ENCODE results near the gene KDM4C.

The KDM4C gene

DNA sequence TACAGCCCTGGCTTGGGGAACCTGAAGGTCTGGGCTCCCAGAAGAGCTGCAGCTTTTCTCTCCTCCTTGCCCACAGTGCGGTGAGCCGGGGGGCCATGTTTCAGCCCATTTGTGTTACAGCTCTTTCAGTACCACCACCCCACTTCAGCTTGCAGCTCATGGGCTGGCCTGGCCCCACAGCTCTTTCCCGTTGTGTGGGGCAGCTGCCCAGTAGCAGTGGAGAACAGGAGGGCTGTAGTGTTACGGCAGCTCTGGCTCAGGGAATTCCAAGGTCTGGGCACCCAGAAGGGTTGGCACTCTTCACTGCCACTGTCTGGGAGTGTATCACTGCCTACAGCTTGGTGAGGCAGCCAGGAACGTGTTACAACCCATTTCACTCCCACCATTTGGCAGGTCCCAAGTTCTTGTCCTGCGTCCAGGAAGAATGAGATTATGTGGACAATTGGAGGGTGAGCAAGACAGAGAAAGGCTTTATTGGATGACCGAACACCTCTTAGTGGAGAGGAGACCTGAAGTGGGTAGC, 390.5 kb downstream of the KDM4C start:
- DNase-seq = no peak

DNA sequence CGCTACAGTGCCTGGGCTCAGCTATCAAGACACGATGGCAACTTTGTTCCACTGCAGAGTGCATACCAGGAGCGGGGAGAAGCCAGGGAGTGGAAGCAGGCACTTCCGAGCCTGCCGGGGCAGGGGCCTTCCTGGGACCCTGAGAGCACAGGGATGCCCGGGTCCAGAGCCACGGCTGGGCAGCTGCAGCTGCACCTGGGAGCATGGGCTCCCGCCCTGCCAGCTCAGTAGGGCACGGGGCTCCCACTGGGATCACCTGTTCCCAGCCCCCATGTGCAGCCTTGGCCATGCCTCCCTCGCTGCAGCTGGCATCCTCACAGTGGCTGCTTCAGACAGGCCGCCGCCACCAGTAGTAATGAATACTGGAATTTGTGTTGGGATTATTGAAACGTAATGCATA, 391.5 kb downstream of the KDM4C start:
- no peak for DNase-seq

DNA sequence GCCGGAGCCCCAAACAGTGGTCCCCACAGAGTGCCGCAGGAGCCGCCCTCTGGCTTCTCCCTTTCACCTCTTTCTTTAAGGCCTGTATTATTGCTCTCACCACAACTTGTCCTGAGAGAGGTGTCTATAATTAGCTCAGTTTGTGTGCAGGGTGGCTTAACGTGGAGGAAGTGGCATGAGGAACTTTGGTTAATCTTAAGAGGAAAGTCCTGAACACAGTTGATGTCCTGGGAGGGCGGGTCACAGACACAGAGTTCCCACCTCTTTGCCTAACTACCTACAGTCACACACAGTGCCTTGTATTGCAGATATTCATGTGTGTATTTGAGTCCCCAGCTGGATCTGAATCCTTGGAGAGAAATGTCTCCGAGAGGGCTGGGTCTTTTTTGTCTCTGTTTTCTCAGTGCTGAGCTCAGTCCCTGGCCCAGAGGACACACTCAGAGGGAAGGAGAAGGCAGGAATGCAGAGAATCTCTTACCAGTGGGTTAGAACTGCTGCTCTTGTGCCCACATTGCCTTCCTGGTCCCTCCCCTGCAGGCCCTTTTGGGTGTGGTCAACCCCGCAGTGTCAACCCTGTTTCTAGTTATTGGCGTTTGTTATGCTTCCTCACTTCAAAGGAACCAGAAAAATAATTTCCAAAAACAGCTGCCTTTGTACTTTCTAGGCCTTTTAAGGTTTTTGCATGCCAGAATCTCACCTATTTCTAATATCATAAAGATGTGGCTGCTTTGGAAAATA, 392.5 kb downstream of the KDM4C start:
- no peak for DNase-seq

DNA sequence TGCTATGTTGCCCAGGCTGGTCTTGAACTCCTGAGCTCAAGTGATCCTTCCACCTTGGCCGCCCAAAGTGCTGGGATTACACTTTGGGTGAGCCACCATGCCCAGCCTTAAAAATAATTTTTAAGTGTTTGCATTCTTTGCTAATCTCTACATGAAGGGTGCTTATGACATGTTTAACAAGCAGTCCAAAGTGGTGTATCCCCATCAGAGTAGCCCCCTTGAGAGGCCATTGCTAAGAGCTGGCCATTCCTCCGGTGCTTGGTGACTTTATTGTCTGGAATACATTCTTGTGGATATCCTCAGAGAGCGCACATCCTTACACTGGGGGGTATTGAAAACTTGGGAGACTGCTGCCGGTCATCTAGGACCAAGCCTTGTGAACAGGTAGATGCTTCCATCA, 395.4 kb downstream of the KDM4C start:
- DNase-seq = no peak

DNA sequence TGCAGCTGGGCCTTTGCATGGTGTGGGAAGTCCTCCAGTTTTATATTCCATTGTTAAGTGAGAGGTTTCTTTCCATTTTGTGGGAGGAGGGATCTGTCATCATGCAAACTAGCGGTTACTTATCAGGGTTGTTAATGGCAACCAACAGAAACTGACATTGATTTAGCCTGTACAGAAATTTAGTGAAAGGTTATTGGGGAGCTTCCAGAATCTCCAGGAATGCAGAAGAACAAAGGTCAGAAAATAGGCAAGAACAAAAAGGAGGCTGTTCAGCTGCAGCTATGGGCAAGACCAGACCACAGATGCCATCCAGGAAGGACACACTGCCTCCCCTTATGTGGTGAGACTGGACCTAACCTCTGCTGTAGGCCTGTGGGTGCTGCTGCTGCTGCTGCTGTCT, 395.8 kb downstream of the KDM4C start:
- DNase-seq = no peak

DNA sequence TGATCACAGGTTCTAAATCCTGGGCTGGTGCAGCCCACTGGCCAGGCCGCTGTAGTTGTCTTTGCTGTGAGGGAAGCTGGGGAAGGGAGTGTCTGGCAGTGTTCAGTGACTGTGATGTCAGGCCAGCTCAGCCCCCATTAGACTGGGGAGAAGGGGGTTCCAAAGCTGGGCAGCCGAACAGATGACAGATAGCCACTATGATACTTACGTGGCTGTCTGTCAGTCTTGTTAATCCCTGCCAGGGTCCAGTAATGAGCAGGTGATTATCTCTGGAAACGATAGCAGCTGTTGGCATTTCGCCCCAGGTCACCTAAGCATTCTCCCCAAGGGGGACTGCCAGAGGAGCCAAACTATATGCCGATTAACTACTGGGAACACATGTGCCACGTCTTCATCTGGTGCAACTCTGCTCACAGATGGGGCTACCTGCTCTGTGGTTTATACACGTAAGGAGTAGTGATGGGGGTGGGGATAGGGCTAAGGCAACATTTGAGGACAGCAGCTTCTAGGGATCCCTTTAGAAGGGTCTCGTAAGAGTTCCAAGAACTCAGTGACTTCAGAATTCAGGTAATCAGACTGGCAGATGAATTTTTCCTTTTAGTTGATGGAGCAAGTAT, 396.3 kb downstream of the KDM4C start:
- no peak for DNase-seq

DNA sequence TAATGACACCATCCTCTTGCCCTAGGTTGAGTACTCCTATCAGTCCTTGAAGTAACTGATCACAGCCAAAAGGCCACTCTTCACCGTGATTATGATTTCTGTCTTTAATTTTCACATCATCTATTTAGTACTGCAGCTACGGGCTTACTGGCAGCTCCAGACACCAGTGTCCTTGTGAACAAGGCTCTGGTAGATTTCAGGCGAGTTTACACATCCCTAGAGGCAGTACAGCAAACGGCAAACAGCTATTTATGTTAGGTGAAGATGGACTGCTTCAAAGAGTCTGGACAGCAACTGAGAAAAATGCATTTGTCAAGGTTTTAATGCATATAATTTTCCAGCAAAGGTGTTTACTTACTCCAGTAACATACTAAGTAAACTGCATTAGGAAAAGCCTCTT, 396.9 kb downstream of the KDM4C start:
- DNase-seq = no peak

DNA sequence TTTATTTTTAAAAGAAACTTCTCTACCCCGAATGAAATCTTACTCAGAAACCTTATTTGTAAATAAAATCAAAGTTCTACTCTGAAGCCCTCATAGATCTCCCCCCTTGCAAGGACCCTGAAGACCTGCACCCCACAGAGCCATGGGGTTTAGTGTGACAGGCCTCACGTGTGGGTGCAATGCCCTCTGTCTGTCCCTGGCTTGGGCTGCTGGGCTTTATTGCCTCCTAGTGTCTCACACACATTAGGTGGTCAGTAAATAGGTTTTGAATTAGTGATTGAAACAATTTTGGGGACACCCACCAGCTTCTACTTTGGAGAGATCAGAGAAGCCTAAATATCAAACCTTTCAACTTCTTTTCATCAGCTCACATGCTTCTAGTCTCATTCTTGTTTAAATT, 403.7 kb downstream of the KDM4C start:
- no peak for DNase-seq

DNA sequence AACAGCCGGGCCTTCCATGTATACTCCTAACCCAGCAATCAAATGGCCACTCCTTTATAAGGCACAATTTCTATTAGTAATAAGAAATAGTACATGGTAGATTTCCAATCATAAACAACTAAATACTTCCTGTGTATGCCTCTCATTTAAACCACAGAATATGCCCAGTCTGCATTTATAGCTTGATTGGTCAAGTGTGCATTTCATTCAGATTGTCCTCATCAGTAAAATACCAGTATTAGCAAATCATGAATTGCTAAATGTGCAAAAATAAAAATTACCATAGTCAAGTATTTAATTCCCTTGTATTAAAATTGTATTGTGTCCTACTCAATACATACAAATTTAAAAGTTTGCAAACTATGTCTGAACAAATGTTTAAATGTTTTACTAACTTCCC, 406.2 kb downstream of the KDM4C start:
- DNase-seq = no peak

DNA sequence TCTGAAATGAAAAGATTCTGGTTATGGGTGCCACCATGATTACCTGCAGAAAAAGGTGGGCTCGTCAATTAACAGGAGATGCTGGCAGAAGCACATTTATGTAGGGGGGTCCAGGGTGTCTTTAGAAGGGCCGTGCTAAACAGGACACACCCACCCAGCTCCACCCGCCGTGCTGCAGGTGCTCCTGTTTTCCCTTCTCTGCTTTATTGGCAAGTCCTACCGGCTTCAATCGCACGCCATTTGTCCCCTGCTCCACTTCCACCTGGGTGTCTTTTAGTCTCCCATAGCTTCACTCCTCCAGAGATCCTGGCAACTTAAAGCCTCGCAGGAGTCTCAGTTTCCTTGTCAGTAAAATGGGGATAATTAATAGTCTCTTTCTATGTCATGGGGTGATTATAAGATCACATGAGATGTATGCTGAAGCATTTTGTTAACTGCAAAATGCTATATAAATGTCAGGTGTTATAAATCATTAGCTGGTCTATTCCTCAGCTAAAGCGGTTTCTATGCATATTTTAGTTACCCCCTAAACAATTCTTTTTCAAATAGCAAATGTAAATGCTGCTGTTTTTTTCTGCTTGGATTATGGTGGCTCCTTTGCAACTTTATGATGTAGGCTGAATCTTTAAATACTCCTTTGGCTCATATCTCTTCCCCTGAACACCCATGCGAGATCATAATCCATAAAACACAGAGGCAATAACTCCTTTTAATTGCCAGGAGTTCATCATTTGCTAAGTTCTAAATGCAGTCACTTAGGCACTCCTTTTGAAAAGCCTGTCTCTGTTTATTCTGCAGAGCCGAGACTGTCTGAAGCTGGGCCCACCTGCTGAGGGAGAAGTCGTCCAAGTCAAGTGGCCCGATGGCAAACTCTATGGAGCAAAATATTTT, 406.9 kb downstream of the KDM4C start:
- no peak for DNase-seq

DNA sequence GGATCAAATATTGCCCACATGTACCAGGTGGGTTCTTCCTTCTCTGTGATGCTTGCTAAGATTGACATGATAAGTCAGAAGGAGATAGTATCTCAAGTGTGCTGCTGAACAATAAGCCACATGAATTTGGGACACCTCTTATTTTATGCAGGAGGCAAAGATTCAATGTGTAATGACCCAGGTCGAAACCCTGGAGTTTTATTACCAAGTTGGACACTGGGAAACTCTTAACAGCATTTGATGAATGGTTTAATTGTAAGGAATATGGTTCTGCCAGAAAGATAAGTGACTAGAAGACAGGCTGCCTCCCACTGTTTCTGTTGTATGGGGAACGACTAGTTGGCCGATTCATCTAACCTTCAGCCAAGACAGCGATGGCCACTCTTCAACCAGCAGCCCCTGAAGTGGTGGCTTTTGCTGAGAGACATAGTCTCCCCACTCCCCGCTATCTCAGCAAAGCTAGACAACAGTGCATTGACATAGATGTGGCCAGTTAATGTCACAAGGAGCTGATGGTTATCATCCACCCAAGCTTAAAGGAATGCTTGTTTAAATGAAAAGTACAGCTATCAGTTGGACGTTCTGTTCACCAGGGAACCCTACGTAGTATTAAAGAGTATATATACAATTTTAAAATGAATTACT, 407.7 kb downstream of the KDM4C start:
- no peak for DNase-seq

DNA sequence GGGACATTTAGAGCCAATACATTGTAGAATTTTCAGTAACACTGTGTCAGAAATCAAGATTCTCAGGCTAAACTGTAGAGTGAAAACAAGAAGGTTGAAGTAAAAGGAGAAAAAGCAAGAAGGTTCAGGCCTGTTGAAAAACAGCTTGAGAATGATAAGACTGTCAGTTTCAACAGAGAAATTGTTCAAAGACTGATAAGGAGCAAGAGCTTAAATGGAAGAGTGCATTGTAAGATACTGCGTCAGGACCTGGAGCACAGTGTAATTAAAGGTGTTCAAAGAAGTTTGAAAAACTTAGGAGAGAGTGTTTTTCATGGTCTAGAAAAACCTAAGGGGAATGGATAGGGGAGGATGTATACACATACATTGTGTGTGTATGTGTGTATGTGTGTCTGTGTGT, 408.3 kb downstream of the KDM4C start:
- DNase-seq = no peak

DNA sequence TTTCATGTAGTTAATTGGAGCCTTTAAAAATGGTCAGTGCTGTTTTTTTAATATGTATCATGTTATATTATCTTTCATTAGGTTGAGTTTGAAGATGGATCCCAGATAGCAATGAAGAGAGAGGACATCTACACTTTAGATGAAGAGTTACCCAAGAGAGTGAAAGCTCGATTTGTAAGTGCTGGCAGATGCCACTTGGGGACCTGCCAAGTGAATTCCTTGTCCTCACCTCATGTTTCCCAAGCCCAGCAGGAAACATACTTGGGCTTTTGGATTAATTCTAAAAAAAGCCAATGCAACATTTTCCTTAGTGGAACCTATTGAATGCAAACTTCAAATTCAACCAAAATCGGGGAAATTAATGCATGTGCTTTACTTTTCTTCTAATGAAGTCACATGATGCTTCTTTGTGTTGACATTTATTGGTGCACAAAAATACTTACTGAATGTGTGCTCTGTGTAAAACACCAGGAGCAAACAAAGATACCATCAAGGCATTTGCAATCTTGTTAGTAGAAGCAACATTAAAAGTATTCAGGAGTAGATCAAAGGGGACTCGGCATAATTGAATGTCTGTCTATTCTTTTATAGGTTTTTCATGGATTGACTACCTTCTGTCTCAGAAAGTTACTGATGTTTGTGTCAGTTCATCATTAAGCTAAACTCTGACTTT, 412.1 kb downstream of the KDM4C start:
- DNase-seq = no peak

DNA sequence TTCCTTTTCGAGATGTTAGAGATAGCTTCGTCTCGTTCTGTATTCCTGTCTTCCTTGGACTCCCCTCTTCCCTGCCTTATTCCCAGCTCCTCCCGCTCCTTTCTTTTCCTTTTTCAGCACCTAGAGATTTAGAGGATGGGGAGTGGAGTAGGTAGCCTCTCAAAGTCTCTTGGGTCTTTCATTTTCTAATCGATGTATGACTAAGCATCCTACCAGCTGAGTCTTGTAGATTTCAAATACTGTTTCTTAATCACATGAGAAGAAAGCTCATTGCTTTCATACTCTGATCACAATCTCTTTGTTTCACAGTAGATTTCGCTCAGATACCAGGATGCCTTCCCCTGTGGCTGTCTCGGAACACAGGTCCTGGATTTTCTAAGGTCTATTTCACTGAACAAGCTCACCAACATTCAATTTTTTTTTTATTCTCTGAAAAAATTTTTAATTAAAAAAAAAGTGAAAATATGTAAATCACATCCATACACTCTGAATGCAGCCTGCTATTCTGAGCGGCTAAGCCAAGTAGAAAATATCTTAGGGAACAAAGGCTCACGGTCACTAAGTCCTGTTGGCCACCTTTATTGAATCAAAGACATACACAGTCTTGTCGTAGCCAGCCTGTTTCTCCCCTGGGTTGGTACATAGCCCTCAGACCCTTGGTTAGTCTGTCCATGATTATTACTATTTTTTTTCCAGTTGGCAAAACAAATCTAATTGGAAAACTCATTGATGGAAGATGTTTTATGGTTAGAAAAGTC, 413.8 kb downstream of the KDM4C start:
- DNase-seq = no peak

DNA sequence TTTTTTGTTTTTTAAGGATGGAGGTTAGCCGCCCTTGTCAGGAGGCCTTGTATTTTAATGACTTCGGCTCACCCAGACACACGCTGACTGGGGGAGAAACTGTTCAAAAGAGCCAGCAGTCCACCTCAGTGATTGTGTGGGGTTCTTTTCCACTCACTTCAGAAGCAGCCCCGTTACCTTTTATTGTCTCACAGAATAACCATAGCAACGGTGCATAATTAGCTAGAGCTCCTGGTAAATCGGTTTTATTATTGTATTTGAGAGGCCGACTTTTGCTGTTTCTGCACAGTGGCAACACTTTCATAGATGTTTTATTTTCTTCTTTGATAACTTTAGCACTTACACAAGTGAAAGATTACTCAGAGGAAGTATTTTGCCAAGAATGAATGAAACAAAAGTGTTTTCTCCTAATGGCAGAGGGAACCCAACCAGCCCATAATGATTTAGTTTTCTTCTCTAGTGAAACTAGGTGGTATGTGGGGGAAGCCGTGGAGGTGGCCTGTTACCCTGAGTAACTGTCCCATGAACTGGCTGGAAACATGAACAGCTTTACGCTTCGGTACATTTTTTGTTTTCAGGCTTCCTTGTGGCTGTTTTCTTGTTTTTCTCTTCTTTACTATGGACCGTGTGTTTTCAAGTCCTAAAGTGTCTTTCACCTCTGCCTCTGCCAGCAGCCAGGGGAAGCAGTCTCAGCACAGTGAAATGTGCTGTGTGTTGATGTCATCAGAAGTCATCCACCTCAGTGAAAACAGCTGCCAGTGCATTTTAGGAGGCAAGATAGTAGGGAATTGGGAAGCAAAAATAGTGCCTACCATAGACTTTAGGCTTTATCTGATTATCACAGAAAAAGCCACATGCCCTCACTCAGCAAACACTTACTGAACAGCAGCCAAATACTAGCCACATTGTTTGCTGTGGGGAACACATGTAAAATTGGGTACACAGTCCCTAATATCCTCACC, 414.7 kb downstream of the KDM4C start:
- DNase-seq = no peak

DNA sequence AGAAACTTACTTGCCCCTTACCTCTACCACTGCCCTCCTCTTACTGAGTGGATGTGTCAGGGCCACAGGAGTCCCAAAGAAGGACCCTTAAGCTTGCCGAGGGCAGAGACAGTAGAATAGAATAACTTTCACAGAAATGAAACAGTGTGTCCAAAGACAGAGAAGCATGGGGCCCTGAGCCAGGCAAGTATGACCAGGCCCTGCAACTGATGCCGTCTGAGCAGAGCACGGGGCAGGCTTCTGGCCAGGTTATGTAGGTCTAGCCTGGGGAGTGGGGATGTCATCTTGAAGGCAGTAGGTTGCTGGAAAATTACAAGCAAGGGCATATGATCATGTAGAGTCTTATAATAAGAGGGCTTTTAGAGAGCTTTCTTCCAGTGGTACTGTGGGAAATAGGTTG, 415.4 kb downstream of the KDM4C start:
- DNase-seq = no peak

DNA sequence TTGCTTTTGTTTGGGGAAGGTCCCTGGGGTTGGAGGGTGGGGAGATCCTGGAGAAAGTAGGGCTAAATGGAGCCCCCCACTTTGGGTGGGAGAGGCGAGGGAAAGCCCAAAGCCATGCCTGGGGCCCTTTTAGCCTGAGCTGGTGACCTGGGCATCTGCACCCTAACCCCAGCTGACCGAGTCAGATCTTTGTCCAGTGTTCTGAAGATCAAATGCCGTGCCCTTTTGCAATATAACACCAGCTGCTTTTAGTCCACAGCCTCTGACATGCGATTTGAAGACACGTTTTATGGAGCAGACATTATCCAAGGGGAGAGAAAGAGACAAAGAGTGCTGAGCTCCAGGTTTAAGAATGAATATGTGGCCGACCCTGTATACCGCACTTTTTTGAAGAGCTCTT, 416.5 kb downstream of the KDM4C start:
- no peak for DNase-seq

DNA sequence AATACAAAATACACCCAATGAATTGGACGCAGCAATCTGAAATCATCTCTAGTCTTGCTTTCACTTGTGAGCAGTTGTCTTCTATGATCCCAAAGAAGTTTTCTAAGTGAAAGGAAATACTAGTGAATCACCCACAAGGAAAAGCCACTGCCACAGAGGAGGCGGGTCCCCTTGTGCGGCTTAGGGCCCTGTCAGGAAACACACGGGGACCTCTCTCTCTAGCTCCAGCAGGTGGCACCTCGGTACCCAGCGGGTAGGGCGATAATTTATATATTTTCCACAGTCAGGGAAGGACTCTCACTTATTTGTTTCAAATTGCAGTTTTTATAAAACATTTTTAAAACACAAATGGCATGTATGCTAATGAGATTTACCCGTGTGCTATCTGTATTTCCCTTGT, 417.1 kb downstream of the KDM4C start:
- no peak for DNase-seq

DNA sequence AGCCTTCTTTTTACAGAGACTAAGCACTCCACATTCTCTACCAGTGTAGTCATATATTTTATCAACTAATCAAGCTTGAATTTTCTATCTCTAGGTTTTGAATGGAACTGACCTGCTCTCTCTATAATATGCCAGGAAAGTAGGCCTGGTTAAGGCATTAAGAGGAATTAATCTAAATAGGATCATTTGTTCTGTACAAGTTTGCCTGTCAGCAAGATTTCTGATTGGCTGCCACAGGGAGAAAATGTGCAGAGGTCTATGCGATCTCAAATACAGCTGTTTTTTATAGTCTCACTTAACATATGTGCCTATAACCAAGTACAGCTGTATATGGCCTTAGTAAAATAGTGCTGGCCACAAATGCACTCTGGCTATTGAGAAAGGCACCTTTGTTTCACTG, 418.8 kb downstream of the KDM4C start:
- no peak for DNase-seq

DNA sequence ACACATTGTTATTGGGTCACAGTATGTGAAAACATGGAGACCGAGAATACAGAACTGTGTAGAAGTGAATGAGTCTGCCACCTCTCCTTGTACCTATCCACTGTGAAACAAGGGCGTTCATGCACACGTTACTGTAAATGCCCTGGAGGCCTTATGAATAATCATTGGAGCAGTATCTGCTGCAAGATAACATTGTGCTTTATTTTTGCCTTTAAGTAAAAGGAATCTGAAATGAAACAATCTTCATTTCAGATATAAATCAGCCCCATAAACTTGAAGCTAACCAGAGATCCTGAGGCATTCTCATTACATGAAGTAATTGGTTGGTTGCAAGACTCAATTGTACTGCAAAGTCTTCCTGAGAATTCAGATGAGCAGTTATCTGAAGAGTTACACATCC, 419.6 kb downstream of the KDM4C start:
- DNase-seq = no peak

DNA sequence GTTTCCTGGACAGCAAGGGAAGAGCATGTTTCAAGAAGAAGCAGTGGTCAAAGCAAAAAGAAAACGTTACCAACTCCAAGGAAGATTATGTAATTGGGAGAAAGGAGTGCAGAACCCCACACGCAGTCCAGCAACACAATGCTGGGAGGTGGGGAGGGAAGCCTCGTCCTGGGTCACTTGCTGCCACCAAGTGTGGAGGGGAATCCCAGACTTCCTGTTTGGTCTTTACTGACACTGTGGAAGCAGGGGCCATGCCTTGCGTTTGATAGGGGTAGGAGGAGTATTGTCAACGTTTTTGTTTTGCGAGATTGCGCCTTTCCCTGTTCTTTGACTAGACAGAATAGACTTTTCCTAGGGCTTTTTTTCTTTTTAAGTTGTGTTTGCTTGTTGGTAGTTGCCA, 421.0 kb downstream of the KDM4C start:
- no peak for DNase-seq
